DMS79 (cell line): ENCODE data around the gene PAFAH1B1.
"Not testable (repeated sequence)": the region's sequence is repeated elsewhere in the genome, so short reads cannot be mapped to it uniquely, and the experiment has no call there.

ENCODE experiments used
- DNase-seq: peaks from one replicate; lab custom pipeline; 2025; lab: John Stamatoyannopoulos, UW

PAFAH1B1 gene

DNA sequence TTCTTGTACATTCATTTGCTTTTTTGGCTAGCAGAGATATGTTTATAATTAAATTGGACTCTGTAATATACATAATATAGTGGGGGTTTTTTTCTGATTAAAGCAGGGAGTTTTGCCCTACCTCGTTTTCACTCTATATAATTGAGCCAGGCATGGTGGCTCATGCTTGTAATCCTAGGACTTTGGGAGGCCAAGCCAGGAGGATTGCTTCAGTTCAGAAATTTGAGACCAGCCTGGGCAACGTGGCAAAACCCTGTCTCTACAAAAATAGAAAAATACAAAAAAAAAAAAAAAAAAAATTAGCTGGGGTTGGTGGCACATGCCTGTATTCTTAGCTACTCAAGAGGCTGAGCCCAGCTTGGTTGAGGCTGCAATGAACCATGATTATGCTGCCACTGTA is 42.2 kb downstream of the PAFAH1B1 start:
- no peak for DNase-seq

DNA sequence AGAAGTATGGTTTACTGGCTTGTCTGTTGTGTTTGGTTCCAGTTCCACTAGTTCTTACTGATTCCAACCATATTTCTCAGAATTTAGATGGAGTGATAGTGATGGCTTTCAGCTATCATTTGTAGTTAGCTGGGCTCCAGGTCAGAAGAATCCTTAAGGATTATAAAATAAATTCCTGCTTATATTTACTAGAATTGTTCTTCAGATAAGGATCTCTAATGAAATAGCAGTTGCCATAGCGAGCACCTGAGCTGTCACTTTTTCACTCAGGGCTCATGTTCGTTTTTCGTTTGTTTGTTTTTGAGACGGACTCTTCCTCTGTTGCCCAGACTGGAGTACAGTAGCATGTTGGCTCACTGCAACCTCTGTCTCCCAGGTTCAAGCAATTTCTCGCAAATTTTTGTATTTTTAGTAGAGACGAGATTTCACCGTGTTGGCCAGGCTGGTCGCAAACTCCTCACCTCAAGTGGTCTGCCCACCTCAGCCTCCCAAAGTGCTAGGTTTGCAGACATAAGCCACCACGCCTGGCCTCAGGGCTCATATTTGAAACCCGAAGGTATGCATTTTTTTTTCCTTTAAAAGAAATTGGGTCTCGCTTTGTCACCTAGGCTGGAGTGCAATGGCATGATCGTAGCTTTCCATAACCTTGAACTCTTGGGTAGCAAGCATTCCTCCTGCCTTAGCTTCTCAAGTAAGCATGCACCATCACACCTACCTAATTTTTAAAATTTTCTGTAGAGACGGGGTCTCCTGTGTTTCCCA is 42.9 kb downstream of the PAFAH1B1 start:
- DNase-seq = no peak

DNA sequence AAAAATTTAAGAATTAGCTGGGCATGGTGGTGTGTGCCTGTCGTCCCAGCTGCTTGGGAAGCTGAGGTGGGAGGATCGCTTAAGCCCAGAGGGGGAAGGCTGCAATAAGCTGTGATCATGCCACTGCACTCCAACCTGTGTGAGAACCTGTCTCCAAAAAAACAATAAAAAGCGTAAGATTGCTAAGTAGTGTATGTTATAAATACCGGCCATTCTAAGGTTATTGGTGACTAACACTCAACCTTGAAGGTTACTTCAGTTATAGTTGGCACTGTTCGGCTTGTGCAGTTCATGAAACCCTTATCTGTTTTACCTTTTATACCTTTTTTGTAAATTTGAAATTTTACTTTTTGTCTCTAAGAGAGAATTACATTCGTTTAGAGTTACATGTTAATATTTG is 44.0 kb downstream of the PAFAH1B1 start:
- DNase-seq = no peak

DNA sequence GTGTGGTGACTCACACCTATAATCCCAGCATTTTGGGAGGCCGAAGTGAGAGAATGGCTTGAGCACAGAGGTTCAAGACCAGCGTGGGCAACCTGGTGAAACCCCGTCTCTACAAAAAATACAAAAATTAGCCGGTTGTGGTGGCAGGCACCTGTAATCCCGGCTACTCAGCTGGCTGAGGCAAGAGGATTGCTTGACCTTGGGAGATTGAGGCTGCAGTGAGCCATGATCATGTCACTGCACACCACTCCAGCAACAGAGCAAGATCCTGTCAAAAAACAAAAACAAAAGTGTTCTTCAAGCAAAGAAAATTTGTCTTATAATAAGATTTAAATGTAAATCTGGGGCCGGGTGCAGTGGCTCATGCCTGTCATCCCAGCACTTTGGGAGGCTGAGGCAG is 51.5 kb downstream of the PAFAH1B1 start:
- DNase-seq = no peak

DNA sequence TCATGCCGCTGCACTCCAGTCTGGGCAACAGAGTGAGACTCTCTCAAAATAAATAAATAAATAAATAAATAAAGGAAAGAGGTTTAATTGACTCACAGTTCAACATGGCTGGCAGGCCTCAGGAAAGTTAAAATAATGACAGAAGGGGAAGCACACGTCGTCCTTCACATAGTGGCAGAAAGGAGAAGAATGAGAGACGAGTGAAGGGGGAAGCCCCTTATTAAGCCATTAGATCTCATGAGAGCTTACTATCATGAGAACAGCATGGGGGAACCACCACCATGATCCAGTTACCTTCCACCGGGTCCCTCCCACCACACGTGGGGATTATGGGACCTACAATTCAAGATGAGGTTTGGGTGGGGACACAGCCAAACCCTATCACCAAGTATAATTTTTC is 54.5 kb downstream of the PAFAH1B1 start:
- DNase-seq = no peak

DNA sequence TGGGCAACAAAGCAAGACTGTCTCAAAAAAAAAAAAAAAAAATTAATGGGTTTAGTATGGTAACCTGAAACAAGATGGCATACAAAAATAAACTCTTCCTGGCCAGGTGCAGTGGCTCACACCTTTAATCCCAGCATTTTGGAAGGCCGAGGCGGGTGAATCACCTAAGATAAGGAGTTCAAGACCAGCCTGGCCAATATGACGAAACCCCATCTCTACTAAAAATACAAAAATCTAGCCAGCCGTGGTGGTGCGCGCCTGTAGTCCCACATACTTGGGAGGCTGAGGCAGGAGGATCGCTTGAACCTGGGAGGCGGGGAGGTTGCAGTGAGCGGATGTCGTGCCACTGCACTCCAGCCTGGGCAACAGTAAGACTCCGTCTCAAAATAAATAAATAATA is 55.7 kb downstream of the PAFAH1B1 start:
- DNase-seq = no peak

DNA sequence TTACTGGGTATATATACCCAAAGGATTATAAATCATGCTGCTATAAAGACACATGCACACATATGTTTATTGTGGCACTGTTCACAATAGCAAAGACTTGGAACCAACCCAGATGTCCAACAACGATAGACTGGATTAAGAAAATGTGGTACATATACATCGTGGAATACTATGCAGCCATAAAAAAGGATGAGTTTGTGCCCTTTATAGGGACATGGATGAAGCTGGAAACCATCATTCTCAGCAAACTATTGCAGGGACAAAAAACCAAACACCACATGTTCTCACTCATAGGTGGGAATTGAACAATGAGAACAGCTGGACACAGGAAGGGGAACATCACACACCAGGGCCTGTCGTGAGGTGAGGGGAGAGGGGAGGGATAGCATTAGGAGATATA is 59.5 kb downstream of the PAFAH1B1 start:
- not testable (repeated sequence) for DNase-seq

GRCh38 chr17:2655546-2655945 is 62.1 kb downstream of the PAFAH1B1 start:
- no peak for DNase-seq

GRCh38 chr17:2656283-2656682 is 62.8 kb downstream of the PAFAH1B1 start:
- DNase-seq = no peak

DNA sequence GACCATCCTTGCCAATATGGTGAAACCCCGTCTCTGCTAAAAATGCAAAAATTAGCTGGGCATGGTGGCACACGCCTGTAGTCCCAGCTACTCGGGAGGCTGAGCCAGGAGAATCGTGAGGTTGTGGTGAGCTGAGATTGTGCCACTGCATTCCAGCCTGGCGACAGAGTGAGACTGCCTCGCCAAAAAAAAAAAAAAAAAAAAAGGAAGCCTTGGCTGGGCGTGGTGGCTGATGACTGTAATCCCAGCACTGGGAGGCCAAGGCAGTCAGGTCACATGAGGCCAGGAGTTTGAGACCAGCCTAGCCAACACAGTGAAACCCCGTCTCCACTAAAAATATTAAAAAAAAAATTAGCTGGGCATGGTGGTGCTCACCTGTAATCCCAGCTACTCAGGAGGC is 65.9 kb downstream of the PAFAH1B1 start:
- DNase-seq = not testable (repeated sequence)

DNA sequence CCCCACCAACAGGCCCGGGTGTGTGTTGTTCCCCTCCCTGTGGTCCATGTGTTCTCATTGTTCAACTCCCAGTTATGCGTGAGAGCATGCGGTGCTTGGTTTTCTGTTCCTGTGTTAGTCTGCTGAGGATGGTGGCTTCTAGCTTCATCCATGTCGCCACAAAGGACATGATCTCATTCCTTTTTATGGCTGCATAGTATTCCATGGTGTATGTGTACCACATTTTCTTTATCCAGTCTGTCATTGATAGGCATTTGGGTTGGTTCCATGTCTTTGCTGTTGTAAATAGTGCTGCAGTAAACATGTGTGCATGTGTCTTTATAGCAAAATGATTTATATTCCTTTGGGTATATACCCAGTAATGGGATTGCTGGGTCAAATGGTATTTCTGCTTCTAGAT is 67.0 kb downstream of the PAFAH1B1 start:
- DNase-seq = not testable (repeated sequence)

GRCh38 chr17:2672026-2672425 is 78.6 kb downstream of the PAFAH1B1 start:
- DNase-seq = no peak

DNA sequence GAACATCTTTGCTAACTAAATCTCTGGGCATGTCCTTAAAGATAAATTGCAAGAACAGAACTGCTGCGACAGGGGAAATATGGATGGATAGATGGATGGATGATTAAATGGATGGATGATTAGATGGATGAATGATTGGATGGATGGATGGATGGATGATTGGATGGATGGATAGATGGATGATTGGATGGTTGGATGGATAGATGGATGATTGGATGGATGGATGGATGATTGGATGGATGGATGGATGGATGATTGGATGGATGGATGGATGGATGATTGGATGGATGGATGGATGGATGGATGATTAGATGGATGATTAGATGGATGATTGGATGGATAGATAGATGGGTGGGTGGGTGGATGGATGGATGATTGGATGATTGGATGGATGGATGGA is 85.8 kb downstream of the PAFAH1B1 start:
- DNase-seq = not testable (repeated sequence)

DNA sequence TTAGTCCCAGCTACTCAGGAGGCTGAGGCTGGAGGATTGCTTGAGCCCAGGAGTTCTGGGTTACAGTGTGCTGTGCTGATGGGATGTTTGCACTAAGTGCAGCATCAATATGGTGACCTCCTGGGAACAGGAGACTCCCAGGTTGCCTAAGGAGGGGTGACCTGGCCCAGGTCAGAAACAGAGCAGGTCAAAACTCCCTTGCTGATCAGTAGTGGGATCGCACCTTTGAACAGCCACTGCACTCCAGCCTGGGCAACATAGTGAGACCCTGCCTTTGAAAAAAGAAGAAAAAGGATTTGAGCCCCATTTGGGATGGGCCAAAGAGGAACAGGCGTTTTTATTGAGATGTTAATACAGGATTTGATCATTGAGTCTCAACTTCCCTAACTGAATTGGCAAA is 87.5 kb downstream of the PAFAH1B1 start:
- DNase-seq = no peak

DNA sequence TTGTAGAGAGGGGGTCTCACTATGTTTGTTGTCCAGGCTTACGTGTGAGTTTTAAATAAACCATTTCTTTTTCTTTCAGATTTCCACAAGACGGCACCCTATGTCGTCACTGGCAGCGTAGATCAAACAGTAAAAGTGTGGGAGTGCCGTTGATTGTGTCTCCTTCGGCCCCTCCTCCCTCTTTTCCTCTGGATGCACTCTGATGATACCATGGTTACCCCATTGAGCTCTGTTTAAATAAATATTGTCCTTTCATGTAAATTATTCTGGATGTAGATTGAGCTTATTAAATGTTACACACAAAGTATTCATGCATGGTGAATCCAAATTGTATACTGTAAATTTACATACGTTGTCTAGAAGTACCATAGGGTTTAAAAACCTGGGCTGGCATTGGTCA is 88.2 kb downstream of the PAFAH1B1 start:
- DNase-seq = no peak

- no peak for DNase-seq
Observed at GRCh38 chr17:2682176-2682938, 88.9 kb downstream of the PAFAH1B1 start.

GRCh38 chr17:2683912-2684311 is 90.5 kb downstream of the PAFAH1B1 start:
- DNase-seq = no peak

DNA sequence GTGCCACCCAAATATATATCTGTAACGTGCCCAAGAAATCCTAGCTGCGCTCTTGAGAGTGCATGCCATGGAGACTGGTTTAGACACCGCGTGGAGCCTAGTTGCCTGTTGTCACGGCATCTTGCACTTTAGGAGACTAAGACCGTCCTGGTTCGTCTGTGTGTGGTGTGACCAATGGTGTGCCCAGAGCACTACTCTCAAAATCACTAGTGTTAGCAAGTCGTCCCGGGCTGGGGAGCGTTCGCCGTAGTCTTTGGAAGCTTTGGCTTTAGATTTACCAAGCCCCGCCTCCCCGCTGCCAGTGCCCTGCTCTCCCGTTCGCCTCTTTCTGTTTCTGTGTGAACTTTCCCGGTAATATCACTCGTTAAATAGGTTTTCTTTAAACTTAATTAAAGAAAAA is 91.1 kb downstream of the PAFAH1B1 start:
- no peak for DNase-seq

DNA sequence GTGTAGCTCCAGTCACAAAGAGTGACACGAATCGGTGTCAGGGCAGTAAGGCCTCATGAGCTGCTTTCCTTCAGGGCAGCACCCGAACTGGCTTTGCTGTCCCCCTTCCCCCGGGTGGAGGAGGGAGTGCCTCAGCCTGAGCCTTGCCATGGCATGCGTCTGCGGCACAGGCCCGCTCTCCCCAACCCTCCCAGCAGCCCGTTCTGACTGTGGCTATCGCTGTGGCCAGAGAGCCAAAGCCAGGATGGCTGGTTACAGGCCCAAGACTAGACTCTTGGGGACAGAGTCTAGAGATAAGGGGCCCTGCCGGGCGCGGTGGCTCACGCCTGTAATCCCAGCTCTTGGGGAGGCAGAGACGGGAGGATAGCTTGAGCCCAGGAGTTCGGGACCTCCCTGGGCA is 92.2 kb downstream of the PAFAH1B1 start:
- no peak for DNase-seq

DNA sequence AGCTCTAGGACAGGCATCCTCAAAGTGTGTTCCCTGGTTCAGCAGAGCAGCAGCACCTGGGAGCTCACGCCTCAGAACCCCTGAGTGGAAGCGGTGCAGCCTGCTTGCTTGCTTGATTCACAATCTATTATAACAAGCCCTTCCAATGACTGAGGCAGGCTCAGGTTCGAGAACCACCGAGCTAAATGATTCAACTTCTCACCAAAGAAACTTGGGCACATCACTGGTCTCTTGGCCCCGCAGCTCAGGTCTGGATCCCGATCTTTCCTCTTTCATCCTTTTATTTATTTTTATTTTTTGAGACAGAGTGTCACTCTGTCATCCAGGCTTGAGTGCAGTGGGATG is 93.6 kb downstream of the PAFAH1B1 start:
- DNase-seq = no peak

- DNase-seq = no peak
Observed at GRCh38 chr17:2688351-2689342, 95.2 kb downstream of the PAFAH1B1 start.

DNA sequence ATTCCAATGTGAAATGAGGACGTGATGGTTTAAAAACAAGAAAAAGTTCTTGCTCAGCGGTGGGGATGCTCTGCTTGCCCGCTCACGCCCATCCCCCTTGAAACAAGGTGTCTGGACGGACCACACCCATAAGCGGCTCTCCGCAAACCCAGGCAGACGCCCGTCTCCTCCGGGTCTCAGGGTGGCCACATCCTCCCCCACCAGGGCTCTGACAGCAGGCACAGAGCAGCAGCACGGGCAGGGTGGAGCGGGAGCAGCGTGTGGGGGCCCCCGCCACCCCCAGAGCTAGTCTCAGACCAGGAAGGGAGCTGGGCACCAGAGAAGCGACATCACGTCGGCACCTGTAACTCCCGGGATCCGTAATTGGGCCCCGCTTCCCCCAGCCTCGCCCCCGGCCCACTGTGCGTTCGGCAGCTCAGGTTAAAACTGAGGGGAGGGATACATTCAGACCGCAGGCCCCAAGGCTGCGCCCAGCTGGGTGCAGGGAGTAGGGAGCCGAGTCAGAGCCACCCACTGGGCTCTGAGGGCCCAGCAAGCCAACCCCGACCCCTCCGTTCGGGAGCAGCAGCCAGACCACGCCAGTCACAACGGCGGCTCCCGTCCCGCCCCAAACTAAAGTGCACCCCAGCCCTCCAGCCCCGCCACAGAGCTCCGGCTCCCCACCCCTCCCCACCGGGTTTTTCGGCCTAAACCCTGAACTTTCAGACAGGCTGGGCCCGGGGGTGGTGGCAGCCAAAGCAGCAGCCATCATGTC is 96.1 kb downstream of the PAFAH1B1 start:
- no peak for DNase-seq
